Keratinocyte (primary cell): ENCODE data around the gene SMARCAL1. TPM values are rescaled to one million over a fixed set of nuclear protein-coding genes. Genes with fewer than 3 reads are reported as not detected.

Experiments used
- DNase-seq: peaks from one replicate; pipeline ENCODE4 v3.0.0-alpha.2; 2011; ENCODE audit warnings: low read depth, missing footprints, low spot score
- FAIRE-seq: peaks from 2 replicates; lab custom pipeline; 2011; peaks lifted over from hg19 to GRCh38; lab: Jason Lieb, UNC
- H2AFZ ChIP-seq: 2 replicates; pipeline ENCODE4 v1.6.0; 2012; ENCODE audit warnings: low read length, control low read depth, inconsistent platforms; ENCODE audit not compliant: control insufficient read depth
- H3K27ac ChIP-seq: 2 replicates; pipeline ENCODE4 v1.5.1; 2011; ENCODE audit warnings: low read length; ENCODE audit not compliant: control insufficient read depth, insufficient read depth
- H3K27me3 ChIP-seq: 3 replicates; pipeline ENCODE4 v1.6.0; 2011; ENCODE audit warnings: low read length; ENCODE audit not compliant: control insufficient read depth, insufficient read depth; ENCODE audit errors: extremely low read depth
- H3K36me3 ChIP-seq, 2 experiments: 2 replicates in 1 of 2; 3 replicates in 1 of 2; pipeline ENCODE4 v1.5.1; 2011; ENCODE audit warnings: low read length in 2 of 2, mild to moderate bottlenecking in 1 of 2; ENCODE audit not compliant: control insufficient read depth in 2 of 2, insufficient read depth in 2 of 2; ENCODE audit errors: extremely low read depth in 1 of 2
- H3K4me1 ChIP-seq: 3 replicates; pipeline ENCODE4 v1.5.1; 2011; ENCODE audit warnings: low read length; ENCODE audit not compliant: control insufficient read depth, insufficient read depth; ENCODE audit errors: extremely low read depth
- H3K4me2 ChIP-seq: 3 replicates; pipeline ENCODE4 v1.6.0; 2011; ENCODE audit warnings: low read depth, low read length; ENCODE audit not compliant: control insufficient read depth, insufficient read depth; ENCODE audit errors: extremely low read depth
- H3K4me3 ChIP-seq, 3 experiments: fragments of 200-600 bp in 1 of 3; sonication (generic) in 1 of 3; 2 replicates in 2 of 3; 3 replicates in 1 of 3; pipeline ENCODE4 v1.5.1; 2011 to 2016; ENCODE audit warnings: low read length in 3 of 3, mild to moderate bottlenecking in 3 of 3, control low read depth in 2 of 3, inconsistent platforms in 1 of 3, low read depth in 1 of 3, mixed read lengths in 1 of 3, mixed run types in 1 of 3, moderate library complexity in 1 of 3; ENCODE audit not compliant: control insufficient read depth in 2 of 3, insufficient read depth in 2 of 3; ENCODE audit errors: extremely low read depth in 1 of 3
- H3K79me2 ChIP-seq: 2 replicates; pipeline ENCODE4 v1.6.0; 2012; ENCODE audit warnings: low read length; ENCODE audit not compliant: control insufficient read depth, insufficient read depth
- H3K9ac ChIP-seq: 3 replicates; pipeline ENCODE4 v1.6.0; 2011; ENCODE audit warnings: low read length; ENCODE audit not compliant: control insufficient read depth, insufficient read depth; ENCODE audit errors: extremely low read depth
- H3K9me1 ChIP-seq: 3 replicates; pipeline ENCODE4 v1.6.0; 2011; ENCODE audit warnings: low read length; ENCODE audit not compliant: control insufficient read depth, insufficient read depth; ENCODE audit errors: extremely low read depth
- H3K9me3 ChIP-seq: 2 replicates; pipeline ENCODE4 v1.5.1; 2012; ENCODE audit warnings: low read depth, low read length; ENCODE audit not compliant: control insufficient read depth
- H4K20me1 ChIP-seq: 3 replicates; pipeline ENCODE4 v1.6.0; 2011; ENCODE audit warnings: low read length; ENCODE audit not compliant: control insufficient read depth, insufficient read depth; ENCODE audit errors: extremely low read depth
- CTCF ChIP-seq, 3 experiments: IDR thresholded peaks in 1 of 3; conservative IDR thresholded peaks in 1 of 3; optimal IDR thresholded peaks in 1 of 3; 2 replicates in 2 of 3; 3 replicates in 1 of 3; pipeline versions ENCODE3 to v1.5.1; 2011; ENCODE audit warnings: low read length in 3 of 3, mild to moderate bottlenecking in 3 of 3, moderate library complexity in 2 of 3, control low read depth in 1 of 3, inconsistent platforms in 1 of 3; ENCODE audit not compliant: insufficient read depth in 2 of 3; ENCODE audit errors: extremely low read depth in 1 of 3
- EZH2 ChIP-seq: IDR thresholded peaks from one replicate; pipeline ENCODE4 v1.6.1; 2012; ENCODE audit warnings: inconsistent platforms, mild to moderate bottlenecking, low read length, moderate library complexity
- dilution Hi-C: fragments of 300-500 bp; cut with MboI; formaldehyde crosslinking; loops from one replicate; pipeline ENCODE4 v1.7.0; 2020; ENCODE audit warnings: low sequenced_read_pairs; ENCODE audit not compliant: extremely low pct_ligation_motif_present
- polyA plus RNA-seq, 5 experiments: library from polyadenylated mRNA; depleted of rRNA in 3 of 5; stranded (reverse) in 3 of 5; stranded (forward) in 1 of 5; unstranded in 1 of 5; fragments of >200 nt; gene quantifications; 1 replicate in 1 of 5; 2 replicates in 3 of 5; 3 replicates in 1 of 5; pipeline versions ENCODE4 v1.2.1 to v1.2.3, GENCODE V29; 2011 to 2012; ENCODE audit warnings: missing spikeins in 2 of 5, low read depth in 1 of 5, low replicate concordance in 1 of 5

Gene SMARCAL1
- polyA plus RNA-seq, 1 donor (not counting 4 experiments of a cell fraction or from before 2014, with no cell fraction given): 26.3 TPM

GRCh38 chr2:216507220-216508160 lies 95.2 kb downstream of the SMARCAL1 start:
- H3K27me3 ChIP-seq: no peaks in the 10 kb centered on the region
- no peak overlapping the region for H3K4me3 ChIP-seq
- FAIRE-seq (no peak), DNase-seq (no peak)
- no peak for TF ChIP-seq CTCF (optimal IDR thresholded peaks at IDR 0.05 in 1 of 3, IDR thresholded peaks at IDR 0.05 in 1 of 3, conservative IDR thresholded peaks at IDR 0.05 in 1 of 3; ENCODE audit: extremely low read depth in 1 of 3, insufficient read depth in 2 of 3, low read length in 3 of 3)
- no peak for TF ChIP-seq EZH2
- dilution Hi-C loops: no loop called here
- H3K9me1 ChIP-seq: no peaks in the 10 kb centered on the region
- no peaks in the 10 kb centered on the region for H3K9me3 ChIP-seq
- no peak overlapping the region for H2AFZ ChIP-seq
- peaks cover 10% of the 10 kb centered on the region for H3K79me2 ChIP-seq
- peaks cover 15 to 30% of the 10 kb centered on the region in 2 experiments for H3K36me3 ChIP-seq
- peaks cover 10% of the 10 kb centered on the region for H4K20me1 ChIP-seq
- no peaks in the 10 kb centered on the region for H3K4me1 ChIP-seq
- no peak overlapping the region for H3K9ac ChIP-seq
- H3K27ac ChIP-seq: no peak overlapping the region
- no peak overlapping the region for H3K4me2 ChIP-seq

- peaks cover 9 to 22% of the 10 kb centered on the region in 2 experiments for H3K36me3 ChIP-seq
These were observed 95.9 kb downstream of the SMARCAL1 start for GRCh38 chr2:216508229-216508628.

More at GRCh38 chr2:216508229-216508628, 95.9 kb downstream of the SMARCAL1 start:
- Histone ChIP-seq H3K9me1 (no peaks in the 10 kb centered on the region), H3K9me3 (no peaks in the 10 kb centered on the region), H4K20me1 (peaks cover 7% of the 10 kb centered on the region), H3K27ac (no peak overlapping the region), H3K79me2 (peaks cover 3% of the 10 kb centered on the region), H3K4me1 (no peaks in the 10 kb centered on the region), H3K27me3 (no peaks in the 10 kb centered on the region), H2AFZ (no peak overlapping the region), H3K9ac (no peak overlapping the region), H3K4me3 (no peak overlapping the region), H3K4me2 (no peak overlapping the region)
- DNase-seq (no peak), FAIRE-seq (no peak)
- dilution Hi-C loops: no loop called here
- no peak for TF ChIP-seq EZH2
- no peak for TF ChIP-seq CTCF (optimal IDR thresholded peaks at IDR 0.05 in 1 of 3, IDR thresholded peaks at IDR 0.05 in 1 of 3, conservative IDR thresholded peaks at IDR 0.05 in 1 of 3; ENCODE audit: extremely low read depth in 1 of 3, insufficient read depth in 2 of 3, low read length in 3 of 3)
